ENCODE results near the gene HAL. TPM values are rescaled to one million over a fixed set of nuclear protein-coding genes. Genes with fewer than 3 reads are reported as not detected.

Gene HAL
- total and polyA plus RNA-seq, 4 donors = 62.4 to 174 (median 119) TPM

- peak within 1 kb of the TSS; percentile 96 to 100 for H3K27ac ChIP-seq (ENCODE audit: low read depth in 1 of 2, low read length in 2 of 2)
- DNase-seq (ENCODE audit: low spot score) = peak; percentile 71
- WGBS = under 1% methylated on average over 51 of the region's 51 CpGs
- TF ChIP-seq YY1 (IDR thresholded peaks at IDR 0.05) (peak; percentile 53), HNF4A (conservative IDR thresholded peaks at IDR 0.05) (peak in 1 of 2 donors; percentile 52), FOXA2 (IDR thresholded peaks at IDR 0.05) (no peak), HNF4G (IDR thresholded peaks at IDR 0.05) (no peak), TAF1 (conservative IDR thresholded peaks at IDR 0.05) (peak; percentile 14), SP1 (IDR thresholded peaks at IDR 0.05) (peak; percentile 42), RAD21 (IDR thresholded peaks at IDR 0.05) (no peak), RXRA (IDR thresholded peaks at IDR 0.05) (peak; percentile 32 to 52), FOXA1 (IDR thresholded peaks at IDR 0.05) (no peak), NR2F2 (IDR thresholded peaks at IDR 0.05) (no peak), EGR1 (IDR thresholded peaks at IDR 0.05; ENCODE audit: low read depth in 2 of 2) (peak; percentile 37 to 50), GABPA (IDR thresholded peaks at IDR 0.05 in 1 of 2, conservative IDR thresholded peaks at IDR 0.05 in 1 of 2) (peak; percentile 80 to 85), JUND (IDR thresholded peaks at IDR 0.05) (no peak)
- TF ChIP-seq, protein P1, sequence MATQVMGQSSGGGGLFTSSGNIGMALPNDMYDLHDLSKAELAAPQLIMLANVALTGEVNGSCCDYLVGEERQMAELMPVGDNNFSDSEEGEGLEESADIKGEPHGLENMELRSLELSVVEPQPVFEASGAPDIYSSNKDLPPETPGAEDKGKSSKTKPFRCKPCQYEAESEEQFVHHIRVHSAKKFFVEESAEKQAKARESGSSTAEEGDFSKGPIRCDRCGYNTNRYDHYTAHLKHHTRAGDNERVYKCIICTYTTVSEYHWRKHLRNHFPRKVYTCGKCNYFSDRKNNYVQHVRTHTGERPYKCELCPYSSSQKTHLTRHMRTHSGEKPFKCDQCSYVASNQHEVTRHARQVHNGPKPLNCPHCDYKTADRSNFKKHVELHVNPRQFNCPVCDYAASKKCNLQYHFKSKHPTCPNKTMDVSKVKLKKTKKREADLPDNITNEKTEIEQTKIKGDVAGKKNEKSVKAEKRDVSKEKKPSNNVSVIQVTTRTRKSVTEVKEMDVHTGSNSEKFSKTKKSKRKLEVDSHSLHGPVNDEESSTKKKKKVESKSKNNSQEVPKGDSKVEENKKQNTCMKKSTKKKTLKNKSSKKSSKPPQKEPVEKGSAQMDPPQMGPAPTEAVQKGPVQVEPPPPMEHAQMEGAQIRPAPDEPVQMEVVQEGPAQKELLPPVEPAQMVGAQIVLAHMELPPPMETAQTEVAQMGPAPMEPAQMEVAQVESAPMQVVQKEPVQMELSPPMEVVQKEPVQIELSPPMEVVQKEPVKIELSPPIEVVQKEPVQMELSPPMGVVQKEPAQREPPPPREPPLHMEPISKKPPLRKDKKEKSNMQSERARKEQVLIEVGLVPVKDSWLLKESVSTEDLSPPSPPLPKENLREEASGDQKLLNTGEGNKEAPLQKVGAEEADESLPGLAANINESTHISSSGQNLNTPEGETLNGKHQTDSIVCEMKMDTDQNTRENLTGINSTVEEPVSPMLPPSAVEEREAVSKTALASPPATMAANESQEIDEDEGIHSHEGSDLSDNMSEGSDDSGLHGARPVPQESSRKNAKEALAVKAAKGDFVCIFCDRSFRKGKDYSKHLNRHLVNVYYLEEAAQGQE (IDR thresholded peaks at IDR 0.05) = peak; percentile 18
- TF ChIP-seq, protein P2, sequence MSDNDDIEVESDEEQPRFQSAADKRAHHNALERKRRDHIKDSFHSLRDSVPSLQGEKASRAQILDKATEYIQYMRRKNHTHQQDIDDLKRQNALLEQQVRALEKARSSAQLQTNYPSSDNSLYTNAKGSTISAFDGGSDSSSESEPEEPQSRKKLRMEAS (IDR thresholded peaks at IDR 0.05) = peak; percentile 10
- TF ChIP-seq, protein P3, sequence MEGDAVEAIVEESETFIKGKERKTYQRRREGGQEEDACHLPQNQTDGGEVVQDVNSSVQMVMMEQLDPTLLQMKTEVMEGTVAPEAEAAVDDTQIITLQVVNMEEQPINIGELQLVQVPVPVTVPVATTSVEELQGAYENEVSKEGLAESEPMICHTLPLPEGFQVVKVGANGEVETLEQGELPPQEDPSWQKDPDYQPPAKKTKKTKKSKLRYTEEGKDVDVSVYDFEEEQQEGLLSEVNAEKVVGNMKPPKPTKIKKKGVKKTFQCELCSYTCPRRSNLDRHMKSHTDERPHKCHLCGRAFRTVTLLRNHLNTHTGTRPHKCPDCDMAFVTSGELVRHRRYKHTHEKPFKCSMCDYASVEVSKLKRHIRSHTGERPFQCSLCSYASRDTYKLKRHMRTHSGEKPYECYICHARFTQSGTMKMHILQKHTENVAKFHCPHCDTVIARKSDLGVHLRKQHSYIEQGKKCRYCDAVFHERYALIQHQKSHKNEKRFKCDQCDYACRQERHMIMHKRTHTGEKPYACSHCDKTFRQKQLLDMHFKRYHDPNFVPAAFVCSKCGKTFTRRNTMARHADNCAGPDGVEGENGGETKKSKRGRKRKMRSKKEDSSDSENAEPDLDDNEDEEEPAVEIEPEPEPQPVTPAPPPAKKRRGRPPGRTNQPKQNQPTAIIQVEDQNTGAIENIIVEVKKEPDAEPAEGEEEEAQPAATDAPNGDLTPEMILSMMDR (IDR thresholded peaks at IDR 0.05; ENCODE audit: low read depth, low read length, missing input control) = no peak
- TF ChIP-seq, protein P4, sequence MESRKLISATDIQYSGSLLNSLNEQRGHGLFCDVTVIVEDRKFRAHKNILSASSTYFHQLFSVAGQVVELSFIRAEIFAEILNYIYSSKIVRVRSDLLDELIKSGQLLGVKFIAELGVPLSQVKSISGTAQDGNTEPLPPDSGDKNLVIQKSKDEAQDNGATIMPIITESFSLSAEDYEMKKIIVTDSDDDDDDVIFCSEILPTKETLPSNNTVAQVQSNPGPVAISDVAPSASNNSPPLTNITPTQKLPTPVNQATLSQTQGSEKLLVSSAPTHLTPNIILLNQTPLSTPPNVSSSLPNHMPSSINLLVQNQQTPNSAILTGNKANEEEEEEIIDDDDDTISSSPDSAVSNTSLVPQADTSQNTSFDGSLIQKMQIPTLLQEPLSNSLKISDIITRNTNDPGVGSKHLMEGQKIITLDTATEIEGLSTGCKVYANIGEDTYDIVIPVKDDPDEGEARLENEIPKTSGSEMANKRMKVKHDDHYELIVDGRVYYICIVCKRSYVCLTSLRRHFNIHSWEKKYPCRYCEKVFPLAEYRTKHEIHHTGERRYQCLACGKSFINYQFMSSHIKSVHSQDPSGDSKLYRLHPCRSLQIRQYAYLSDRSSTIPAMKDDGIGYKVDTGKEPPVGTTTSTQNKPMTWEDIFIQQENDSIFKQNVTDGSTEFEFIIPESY (IDR thresholded peaks at IDR 0.05) = no peak
- TF ChIP-seq, protein P5, sequence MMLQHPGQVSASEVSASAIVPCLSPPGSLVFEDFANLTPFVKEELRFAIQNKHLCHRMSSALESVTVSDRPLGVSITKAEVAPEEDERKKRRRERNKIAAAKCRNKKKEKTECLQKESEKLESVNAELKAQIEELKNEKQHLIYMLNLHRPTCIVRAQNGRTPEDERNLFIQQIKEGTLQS (IDR thresholded peaks at IDR 0.05) = no peak
- no peaks in the 10 kb centered on the region for H3K36me3 ChIP-seq (ENCODE audit: control insufficient read depth in 4 of 4, insufficient read depth in 3 of 4, low read depth in 1 of 4, low read length in 3 of 4)
- H3K9ac ChIP-seq (ENCODE audit: low read depth in 1 of 2, low read length in 2 of 2) = peak within 1 kb of the TSS; percentile 75 to 98
- H3K4me1 ChIP-seq (ENCODE audit: control insufficient read depth in 4 of 4, insufficient read depth in 4 of 4, low read length in 3 of 4) = peaks cover 3 to 34% (median 19%) of the 10 kb centered on the region in 4 donors
- no peaks in the 10 kb centered on the region for H3K27me3 ChIP-seq (ENCODE audit: control insufficient read depth in 4 of 4, insufficient read depth in 4 of 4, low read length in 3 of 4)
- H3K9me3 ChIP-seq (ENCODE audit: control insufficient read depth in 4 of 4, low read length in 3 of 4) = no peaks in the 10 kb centered on the region
- H3K4me3 ChIP-seq (ENCODE audit: low read depth in 1 of 3, low read length in 3 of 3) = peak within 1 kb of the TSS; percentile 87 to 99 (median 91)
Observed at GRCh38 chr12:95942524-95943329, 53.4 kb downstream of the HAL start, which contains the start of gene CCDC38. CCDC38 (minus strand) TSS chr12:95942614; CDS start chr12:95936509, 6,105 bp downstream.
